Stimulated activated CD8-positive, alpha-beta memory T cell treated with anti-CD3 and anti-CD28 coated beads, Interleukin-15, amount 100 ng/mL, for 1 hour (primary cell): ENCODE results near the gene PSMD10.

Experiments
- DNase-seq: peaks from one replicate; pipeline ENCODE4 v3.0.0-alpha.2; 2020; ENCODE audit warnings: low read depth

Gene PSMD10

GRCh38 chrX:108091264-108091877 lies at the start of gene PSMD10, which contains the start of gene ATG4A:
PSMD10 (minus strand) TSS chrX:108091542; CDS start chrX:108091520, 22 bp downstream.
ATG4A (plus strand) TSS chrX:108091778; CDS start chrX:108091827, 49 bp downstream.
- peak; percentile 73 for DNase-seq

- no peak for DNase-seq
Observed at GRCh38 chrX:108138814-108139702, 47.7 kb upstream of the PSMD10 start.

- DNase-seq: no peak
Observed at GRCh38 chrX:108134724-108135123, 43.4 kb upstream of the PSMD10 start.

GRCh38 chrX:108132876-108133275 lies 41.5 kb upstream of the PSMD10 start:
- no peak for DNase-seq

GRCh38 chrX:108132034-108132433 lies 40.7 kb upstream of the PSMD10 start:
- DNase-seq: no peak

GRCh38 chrX:108131471-108131870 lies 40.1 kb upstream of the PSMD10 start:
- DNase-seq: no peak

- no peak for DNase-seq
Observed at GRCh38 chrX:108130889-108131288, 39.5 kb upstream of the PSMD10 start.

GRCh38 chrX:108127152-108127551 lies 35.8 kb upstream of the PSMD10 start:
- DNase-seq: no peak

- no peak for DNase-seq
Observed at GRCh38 chrX:108126661-108127060, 35.3 kb upstream of the PSMD10 start.

GRCh38 chrX:108123591-108124366 lies 32.4 kb upstream of the PSMD10 start:
- DNase-seq: no peak

GRCh38 chrX:108122748-108123147 lies 31.4 kb upstream of the PSMD10 start:
- no peak for DNase-seq

- DNase-seq: no peak
Observed at GRCh38 chrX:108121291-108121690, 29.9 kb upstream of the PSMD10 start.

GRCh38 chrX:108117988-108118387 lies 26.6 kb upstream of the PSMD10 start:
- DNase-seq: no peak

- no peak for DNase-seq
Observed at GRCh38 chrX:108114541-108114940, 23.2 kb upstream of the PSMD10 start.

GRCh38 chrX:108105473-108105872 lies 14.1 kb upstream of the PSMD10 start:
- no peak for DNase-seq

- no peak for DNase-seq
Observed at GRCh38 chrX:108097380-108097779, 6.0 kb upstream of the PSMD10 start.

- peak; percentile 4 for DNase-seq
Observed at GRCh38 chrX:108091878-108092291, 543 bp upstream of the PSMD10 start.

GRCh38 chrX:108090491-108091263 lies 665 bp downstream of the PSMD10 start:
- DNase-seq: no peak

- no peak for DNase-seq
Observed at GRCh38 chrX:108088511-108088910, 2.8 kb downstream of the PSMD10 start.

GRCh38 chrX:108087792-108088191 lies 3.5 kb downstream of the PSMD10 start:
- DNase-seq: no peak

GRCh38 chrX:108081110-108081509 lies 10.2 kb downstream of the PSMD10 start:
- no peak for DNase-seq

GRCh38 chrX:108072746-108073145 lies 18.6 kb downstream of the PSMD10 start:
- no peak for DNase-seq
